Right ventricle myocardium inferior (tissue), 1 donor: ENCODE measurements around the gene EMC7. TPM values are rescaled to one million over a fixed set of nuclear protein-coding genes. Genes with fewer than 3 reads are reported as not detected.

ENCODE experiments used
- ATAC-seq: fragments of 200-7000 bp; cut with Tn5 transposase; one replicate; pipeline ENCODE4 v1.9.1; 2020; ENCODE audit warnings: mild to moderate bottlenecking, moderate library complexity
- DNase-seq: peaks from one replicate; pipeline ENCODE4 v3.0.0; 2021; ENCODE audit errors: missing footprints
- intact Hi-C: fragments of 100-400 bp; cut with DNase I; formaldehyde crosslinking; loops from one replicate; pipeline ENCODE4 v1.11.0; 2022
- total RNA-seq: library from RNA; stranded (reverse); fragmentation: NEBNext Ultra II Directional; extraction: Animal tissue kit (Norgen Biotek cat#: 25700); gene quantifications from one replicate; pipeline ENCODE4 v1.2.1, GENCODE V29; 2021
- donor health status: DM: no; HTN: yes; CAD: no; lungs with severe emphysema.

Gene EMC7
- total RNA-seq, 1 donor from 2014 or later: 65.1 TPM

DNA sequence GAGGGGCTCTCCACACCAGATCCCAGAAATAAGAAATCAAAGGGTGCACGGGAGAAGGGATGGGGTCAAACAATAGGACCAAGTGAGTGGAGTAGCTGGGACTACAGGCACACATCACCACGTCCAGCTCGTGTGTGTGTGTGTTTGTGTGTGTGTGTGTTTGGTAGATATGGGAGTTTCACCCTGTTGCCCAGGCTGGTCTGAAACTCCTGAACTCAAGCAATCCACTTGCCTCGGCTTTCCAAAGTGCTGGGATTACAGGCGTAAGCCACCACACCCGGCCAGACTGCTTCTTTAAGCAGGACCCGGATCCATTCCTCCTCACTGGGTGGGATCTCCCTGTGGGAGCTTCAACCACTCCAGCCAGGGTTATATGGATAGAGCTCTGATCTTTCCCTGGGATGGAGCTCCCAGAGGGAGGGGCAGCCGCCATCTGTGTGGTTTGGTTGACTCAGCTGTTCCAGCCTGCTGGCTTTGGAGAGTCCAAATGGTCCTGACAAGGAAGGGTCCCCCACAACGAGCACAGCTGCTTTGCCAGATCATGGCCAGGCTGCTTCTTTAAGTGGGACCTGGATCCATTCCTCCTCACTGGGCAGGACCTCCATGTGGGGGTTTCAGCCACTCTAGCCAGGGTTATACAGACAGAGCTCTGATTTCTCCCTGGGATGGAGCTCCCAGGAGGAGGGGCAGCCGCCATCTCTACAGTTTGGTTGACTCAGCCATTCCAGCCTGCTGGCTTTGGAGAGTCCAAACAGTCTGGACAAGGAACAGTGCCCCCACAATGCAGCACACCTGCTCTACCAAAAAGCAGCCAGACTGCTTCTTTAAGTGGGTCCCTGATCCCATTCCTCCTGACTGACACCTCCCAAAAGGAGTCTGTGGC, 53.5 kb downstream of the EMC7 start:
- intact Hi-C loops: no loop called here
- DNase-seq (no peak), ATAC-seq (no peak)

DNA sequence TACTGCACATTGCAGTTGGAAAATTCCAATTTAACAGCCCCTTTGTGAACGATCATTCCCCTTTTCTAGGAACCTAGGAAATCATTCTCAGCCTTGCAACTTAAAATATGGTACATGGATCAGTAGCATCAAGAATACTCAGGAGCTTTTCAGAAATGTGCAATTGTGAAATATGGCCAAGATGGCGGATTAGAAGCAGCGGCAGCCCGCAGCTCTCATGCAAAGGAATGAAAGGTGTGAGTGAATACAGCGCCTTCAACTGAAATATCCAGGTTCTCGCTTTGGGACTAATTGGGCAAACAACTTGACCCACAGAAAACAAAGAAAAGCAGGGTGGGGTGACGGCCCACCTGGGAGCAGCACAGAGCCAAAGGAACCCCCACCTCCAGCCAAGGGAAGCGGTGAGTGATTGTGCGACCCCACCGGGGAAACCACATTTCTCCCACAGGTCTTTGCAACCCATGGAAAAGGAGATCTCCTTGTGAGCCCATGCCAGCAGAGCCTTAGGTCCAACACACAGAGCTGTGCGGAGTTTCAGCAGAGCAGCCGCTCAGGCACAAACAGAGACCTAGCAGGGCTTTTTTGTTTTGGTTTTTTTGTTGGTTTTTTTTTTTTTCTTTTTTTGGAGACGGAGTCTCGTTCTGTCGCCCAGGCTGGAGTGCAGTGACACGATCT, 55.1 kb downstream of the EMC7 start:
- intact Hi-C loops: no loop called here
- ATAC-seq: no peak
- no peak for DNase-seq

DNA sequence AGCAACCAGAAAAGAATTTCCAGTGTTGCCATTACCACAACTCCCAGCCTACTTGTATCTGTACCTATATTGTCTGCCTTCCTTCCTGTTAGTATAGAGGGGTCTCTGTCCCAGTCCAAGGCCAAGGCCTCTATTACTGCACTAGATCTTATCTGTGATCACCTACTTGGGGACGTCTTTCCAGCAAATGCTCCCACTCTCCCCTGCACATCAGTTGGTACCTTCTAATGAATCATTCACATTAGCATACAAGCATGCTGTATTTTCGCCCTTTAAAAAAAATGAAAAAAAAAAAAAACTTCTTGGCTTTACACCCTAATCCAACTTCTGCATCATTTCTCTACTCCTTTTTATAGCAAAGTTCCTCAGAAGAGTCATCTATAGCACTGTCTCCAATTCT, 57.8 kb downstream of the EMC7 start:
- no peak for DNase-seq
- intact Hi-C loops: no loop called here
- no peak for ATAC-seq

DNA sequence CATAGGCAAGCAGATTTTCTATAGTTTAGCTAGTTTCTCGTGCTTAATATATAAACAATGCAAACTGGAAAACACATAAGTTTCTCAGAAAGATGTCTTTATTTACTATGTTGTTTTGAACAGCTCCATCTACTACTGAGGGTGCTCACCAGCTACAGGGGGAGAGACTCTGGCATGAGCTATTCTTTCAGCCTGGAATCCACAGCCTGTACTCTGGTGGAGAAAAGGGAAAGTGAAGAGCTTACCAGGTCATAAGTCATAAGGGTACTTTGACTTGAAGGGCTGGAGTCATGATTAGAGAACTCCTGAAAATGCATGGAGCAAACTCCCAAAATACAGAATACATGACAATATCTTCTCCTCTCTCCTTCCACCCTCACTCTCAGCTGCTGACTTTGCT, 58.3 kb downstream of the EMC7 start:
- intact Hi-C loops: no loop called here
- ATAC-seq (no peak), DNase-seq (no peak)

DNA sequence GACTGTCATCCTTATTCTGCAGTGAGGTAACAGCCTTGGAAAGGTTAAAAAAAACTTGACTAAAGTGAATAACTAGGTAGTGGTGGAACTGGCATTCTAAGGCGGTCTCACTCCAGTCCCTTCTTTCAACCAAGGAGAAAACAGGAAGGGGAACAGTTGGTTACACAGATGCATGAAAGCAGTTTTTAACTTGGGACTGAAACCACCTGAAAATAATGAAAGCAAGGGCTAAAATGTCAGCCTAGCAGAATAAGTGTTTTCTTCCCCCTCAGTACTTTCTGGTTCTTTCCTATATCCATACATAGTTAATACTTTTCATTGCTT, 61.9 kb downstream of the EMC7 start:
- DNase-seq (no peak), ATAC-seq (no peak)
- intact Hi-C loops: no loop called here

DNA sequence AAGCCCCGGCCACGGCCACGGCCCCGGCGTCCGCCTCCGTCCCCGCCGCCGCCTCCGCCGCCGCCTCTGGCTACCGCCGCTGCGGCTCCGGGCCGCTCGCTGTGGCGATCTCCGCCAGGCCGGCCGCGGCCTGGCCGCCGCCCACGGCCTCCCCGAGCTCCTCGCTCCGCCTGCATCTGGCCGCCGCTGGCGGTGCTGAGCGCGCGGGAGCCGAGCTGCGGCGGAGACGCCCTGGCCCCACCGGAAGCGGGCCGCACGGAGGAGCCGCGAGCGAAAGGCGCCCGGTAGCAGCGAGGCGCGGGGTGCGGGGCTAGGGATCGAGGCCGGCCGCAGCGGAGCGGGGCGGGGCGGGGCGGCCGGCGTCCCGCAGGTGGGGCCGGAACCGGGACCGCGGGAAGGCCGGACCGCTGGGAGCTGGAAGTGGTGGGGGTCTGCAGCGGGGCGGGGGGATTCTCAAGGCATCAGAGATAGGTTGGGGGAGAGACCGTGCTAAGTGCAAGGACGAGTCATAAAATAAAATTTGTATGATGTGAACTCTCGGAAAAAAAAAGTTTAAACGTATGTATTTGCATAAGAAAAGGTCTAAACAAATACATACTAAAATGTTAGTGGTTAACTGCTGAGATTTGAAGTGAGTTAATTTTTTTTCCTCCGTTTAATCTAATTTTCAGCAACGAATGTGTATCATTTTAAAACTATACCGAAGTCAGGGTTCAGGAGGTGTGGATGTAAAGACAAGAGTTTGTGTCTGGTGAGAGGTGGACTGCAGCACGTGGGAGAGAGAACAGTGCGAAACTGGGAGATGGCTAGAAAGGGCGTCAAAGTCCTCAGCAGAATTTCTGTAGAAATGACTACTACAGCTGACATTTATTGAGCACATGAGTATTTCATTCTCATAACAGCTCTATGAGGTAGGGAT, 62.5 kb downstream of the EMC7 start, which contains the start of gene AVEN:
TSS of gene AVEN (minus strand) at position 334 of the 919 bp plus-strand sequence. CDS start at position 176, 158 bp downstream.
- intact Hi-C loops: no loop called here
- DNase-seq (peak; percentile 73), ATAC-seq (peak; percentile 68)

DNA sequence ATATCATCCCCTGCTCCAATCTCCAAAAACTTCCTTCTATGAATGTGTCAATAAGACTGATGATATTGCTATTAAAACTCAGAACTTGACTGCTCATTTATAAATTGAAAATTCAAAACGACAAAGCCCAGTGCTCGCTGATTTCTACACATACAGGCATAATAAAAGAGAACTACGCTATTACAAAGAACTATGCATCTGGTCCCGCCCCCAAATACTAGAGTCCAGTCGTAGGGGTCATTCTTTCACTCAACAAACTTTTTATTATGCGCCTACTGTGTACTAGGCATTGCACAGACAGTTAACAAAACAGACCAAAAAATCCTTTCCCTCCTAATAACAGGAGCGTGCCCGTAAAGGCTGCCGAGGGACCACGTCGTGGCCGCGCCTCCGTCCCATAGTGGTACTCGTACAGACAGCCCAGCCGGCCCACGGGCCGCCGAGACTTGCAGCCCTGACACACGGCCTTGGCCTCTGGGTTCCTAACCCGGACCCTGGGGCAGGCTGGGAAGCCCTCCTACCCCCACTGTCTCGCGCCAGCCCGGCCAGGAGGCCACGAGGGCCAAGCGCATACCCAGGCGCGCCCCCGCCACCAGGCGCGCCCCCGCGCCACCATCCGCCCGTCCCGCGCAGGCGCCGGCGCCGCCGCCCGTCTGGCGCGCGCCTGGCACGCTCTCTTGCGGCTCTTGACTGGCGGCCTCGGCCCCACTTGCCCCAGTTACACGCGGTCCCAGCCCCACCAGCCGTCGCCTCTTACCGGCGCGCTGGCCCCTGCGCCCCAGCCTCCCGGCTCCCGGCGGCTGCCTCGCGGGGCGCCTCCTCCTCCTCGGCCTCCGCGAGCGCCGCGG, 63.4 kb downstream of the EMC7 start:
- DNase-seq (peak; percentile 92), ATAC-seq (peak; percentile 95)
- intact Hi-C loops: no loop called here

Other genes starting within 250 kb of the EMC7 start
- not detected for gene CHRM5, start 133.4 kb downstream of the EMC7 start, total RNA-seq
- 29.0 TPM for gene AVEN, start 62.7 kb downstream of the EMC7 start, total RNA-seq
- gene PGBD4, start 221 bp upstream of the EMC7 start, total RNA-seq: 1.8 TPM
- 19.3 TPM for gene KATNBL1, start 108.2 kb upstream of the EMC7 start, total RNA-seq
- 85.7 TPM for gene EMC4, start 123.2 kb upstream of the EMC7 start, total RNA-seq
- gene SLC12A6, start 235.9 kb upstream of the EMC7 start, total RNA-seq: 30.4 TPM
- 157 TPM for gene NOP10, start 241.3 kb upstream of the EMC7 start, total RNA-seq
- gene NUTM1, start 241.5 kb upstream of the EMC7 start, total RNA-seq: not detected